WTC11 (cell line): ENCODE data around the gene RPRD2. TPM values are rescaled to one million over a fixed set of nuclear protein-coding genes. Genes with fewer than 3 reads are reported as not detected.

Experiments used
- ATAC-seq: fragments of 200-7000 bp; cut with Tn5 transposase; 2 replicates; pipeline ENCODE4 v1.10.0; 2021; ENCODE audit warnings: mild to moderate bottlenecking, moderate library complexity
- CTCF ChIA-PET: fragments of 300-600 bp; sonication (Branson Sonifier 250); formaldehyde crosslinking; loops from one replicate; lab custom pipeline; 2021; ENCODE audit warnings: antibody characterized with exemption; lab: Charles Lee
- POLR2A ChIA-PET: fragments of 350-600 bp; sonication (Branson Sonifier 250); formaldehyde crosslinking; loops from one replicate; lab custom pipeline; 2021; ENCODE audit warnings: antibody characterized with exemption; lab: Charles Lee
- DNase-seq: peaks from one replicate; pipeline ENCODE4 v3.0.0; 2021; ENCODE audit warnings: low spot score
- H3K27ac Mint-ChIP-seq: 2 replicates; pipeline ENCODE4 v1.8.0; 2021; ENCODE audit warnings: mixed read lengths
- H3K27me3 Mint-ChIP-seq: 2 replicates; pipeline ENCODE4 v1.8.0; 2021; ENCODE audit warnings: low read depth, mild to moderate bottlenecking, moderate library complexity, mixed read lengths
- H3K36me3 Mint-ChIP-seq: 2 replicates; pipeline ENCODE4 v1.8.0; 2021; ENCODE audit warnings: mixed read lengths
- H3K4me1 Mint-ChIP-seq: 2 replicates; pipeline ENCODE4 v1.8.0; 2022; ENCODE audit warnings: mixed read lengths
- H3K4me3 Mint-ChIP-seq: 2 replicates; pipeline ENCODE4 v1.8.0; 2021; ENCODE audit warnings: mild to moderate bottlenecking, moderate library complexity, mixed read lengths
- H3K9me3 Mint-ChIP-seq: 2 replicates; pipeline ENCODE4 v1.8.0; 2021; ENCODE audit warnings: mixed read lengths
- FOXP4 ChIP-seq: sonication (generic); formaldehyde crosslinking; IDR thresholded peaks from 2 replicates; pipeline ENCODE4 v1.8.0; 2022; ENCODE audit warnings: mild to moderate bottlenecking, missing genetic modification reagents
- GRHL2 ChIP-seq: fragments of 250-450 bp; sonication (Bioruptor Pico); IDR thresholded peaks from 2 replicates; pipeline ENCODE4 v1.8.0; 2022; ENCODE audit warnings: mild to moderate bottlenecking, moderate library complexity; ENCODE audit not compliant: insufficient replicate concordance, severe bottlenecking
- JUN ChIP-seq: sonication (generic); formaldehyde crosslinking; IDR thresholded peaks from 2 replicates; pipeline ENCODE4 v1.8.0; 2023; ENCODE audit warnings: mild to moderate bottlenecking, missing genetic modification reagents
- KAT7 ChIP-seq: sonication (generic); formaldehyde crosslinking; IDR thresholded peaks from 2 replicates; pipeline ENCODE4 v1.8.1; 2023; ENCODE audit warnings: missing genetic modification reagents, mild to moderate bottlenecking, borderline replicate concordance
- NFYB ChIP-seq: sonication (generic); formaldehyde crosslinking; conservative IDR thresholded peaks from 2 replicates; pipeline ENCODE4 v1.8.0; 2022; ENCODE audit warnings: low read depth, missing genetic modification reagents
- SP1 ChIP-seq: sonication (generic); formaldehyde crosslinking; conservative IDR thresholded peaks from 2 replicates; pipeline ENCODE4 v1.8.1; 2022; ENCODE audit warnings: missing genetic modification reagents
- TCF7 ChIP-seq: sonication (generic); formaldehyde crosslinking; IDR thresholded peaks from 2 replicates; pipeline ENCODE4 v1.8.0; 2022; ENCODE audit warnings: mild to moderate bottlenecking, low read depth, missing genetic modification reagents, moderate library complexity
- TP53 ChIP-seq: sonication (generic); formaldehyde crosslinking; IDR thresholded peaks from 2 replicates; pipeline ENCODE4 v1.8.1; 2023; ENCODE audit warnings: mild to moderate bottlenecking, missing genetic modification reagents
- USF2 ChIP-seq: sonication (generic); formaldehyde crosslinking; IDR thresholded peaks from 2 replicates; pipeline ENCODE4 v1.8.1; 2023; ENCODE audit warnings: mild to moderate bottlenecking, missing genetic modification reagents, moderate library complexity
- total RNA-seq: library from RNA; stranded (reverse); gene quantifications from 3 replicates; pipeline ENCODE4 v1.2.3, GENCODE V29; 2021
- TF ChIP-seq, protein P1 (sequence below): sonication (generic); formaldehyde crosslinking; IDR thresholded peaks from 2 replicates; pipeline ENCODE4 v1.8.0; 2023; ENCODE audit warnings: mild to moderate bottlenecking, missing genetic modification reagents
- TF ChIP-seq, protein P2 (sequence below): fragments of 250-450 bp; sonication (Bioruptor Pico); IDR thresholded peaks from 2 replicates; pipeline ENCODE4 v1.9.0; 2021; ENCODE audit warnings: moderate library complexity, mild to moderate bottlenecking, inconsistent platforms, borderline replicate concordance
- TF ChIP-seq, protein P3 (sequence below): sonication (generic); formaldehyde crosslinking; IDR thresholded peaks from 2 replicates; pipeline ENCODE4 v1.8.0; 2023; ENCODE audit warnings: missing genetic modification reagents
- TF ChIP-seq, protein P4 (sequence below): sonication (generic); formaldehyde crosslinking; IDR thresholded peaks from 2 replicates; pipeline ENCODE4 v1.8.0; 2023; ENCODE audit warnings: missing genetic modification reagents, mild to moderate bottlenecking, borderline replicate concordance
- TF ChIP-seq, protein P5 (sequence below): fragments of 250-450 bp; sonication (Bioruptor Pico); conservative IDR thresholded peaks from 2 replicates; pipeline ENCODE4 v1.9.0; 2021; ENCODE audit warnings: mild to moderate bottlenecking

RPRD2 gene
- total RNA-seq, 1 experiment from 2014 or later = 26.1 TPM

GRCh38 chr1:150511551-150511950 lies 147.6 kb downstream of the RPRD2 start (continued):
- TF ChIP-seq, protein P1, sequence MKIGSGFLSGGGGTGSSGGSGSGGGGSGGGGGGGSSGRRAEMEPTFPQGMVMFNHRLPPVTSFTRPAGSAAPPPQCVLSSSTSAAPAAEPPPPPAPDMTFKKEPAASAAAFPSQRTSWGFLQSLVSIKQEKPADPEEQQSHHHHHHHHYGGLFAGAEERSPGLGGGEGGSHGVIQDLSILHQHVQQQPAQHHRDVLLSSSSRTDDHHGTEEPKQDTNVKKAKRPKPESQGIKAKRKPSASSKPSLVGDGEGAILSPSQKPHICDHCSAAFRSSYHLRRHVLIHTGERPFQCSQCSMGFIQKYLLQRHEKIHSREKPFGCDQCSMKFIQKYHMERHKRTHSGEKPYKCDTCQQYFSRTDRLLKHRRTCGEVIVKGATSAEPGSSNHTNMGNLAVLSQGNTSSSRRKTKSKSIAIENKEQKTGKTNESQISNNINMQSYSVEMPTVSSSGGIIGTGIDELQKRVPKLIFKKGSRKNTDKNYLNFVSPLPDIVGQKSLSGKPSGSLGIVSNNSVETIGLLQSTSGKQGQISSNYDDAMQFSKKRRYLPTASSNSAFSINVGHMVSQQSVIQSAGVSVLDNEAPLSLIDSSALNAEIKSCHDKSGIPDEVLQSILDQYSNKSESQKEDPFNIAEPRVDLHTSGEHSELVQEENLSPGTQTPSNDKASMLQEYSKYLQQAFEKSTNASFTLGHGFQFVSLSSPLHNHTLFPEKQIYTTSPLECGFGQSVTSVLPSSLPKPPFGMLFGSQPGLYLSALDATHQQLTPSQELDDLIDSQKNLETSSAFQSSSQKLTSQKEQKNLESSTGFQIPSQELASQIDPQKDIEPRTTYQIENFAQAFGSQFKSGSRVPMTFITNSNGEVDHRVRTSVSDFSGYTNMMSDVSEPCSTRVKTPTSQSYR = no peak
- TF ChIP-seq FOXP4 (CRISPR knock-in tag) = no peak
- TF ChIP-seq USF2 (CRISPR knock-in tag) = no peak
- no peak for TF ChIP-seq TCF7
- no peak for TF ChIP-seq SP1 (CRISPR knock-in tag)
- TF ChIP-seq, all 79 proteins: peak for 0

- no peak for TF ChIP-seq TCF7
- TF ChIP-seq, protein P2, sequence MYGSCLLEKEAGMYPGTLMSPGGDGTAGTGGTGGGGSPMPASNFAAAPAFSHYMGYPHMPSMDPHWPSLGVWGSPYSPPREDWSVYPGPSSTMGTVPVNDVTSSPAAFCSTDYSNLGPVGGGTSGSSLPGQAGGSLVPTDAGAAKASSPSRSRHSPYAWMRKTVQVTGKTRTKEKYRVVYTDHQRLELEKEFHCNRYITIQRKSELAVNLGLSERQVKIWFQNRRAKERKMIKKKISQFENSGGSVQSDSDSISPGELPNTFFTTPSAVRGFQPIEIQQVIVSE (CRISPR knock-in tag) = no peak
- no peak for TF ChIP-seq KAT7 (CRISPR knock-in tag)
- TF ChIP-seq JUN = no peak
- TF ChIP-seq, protein P3, sequence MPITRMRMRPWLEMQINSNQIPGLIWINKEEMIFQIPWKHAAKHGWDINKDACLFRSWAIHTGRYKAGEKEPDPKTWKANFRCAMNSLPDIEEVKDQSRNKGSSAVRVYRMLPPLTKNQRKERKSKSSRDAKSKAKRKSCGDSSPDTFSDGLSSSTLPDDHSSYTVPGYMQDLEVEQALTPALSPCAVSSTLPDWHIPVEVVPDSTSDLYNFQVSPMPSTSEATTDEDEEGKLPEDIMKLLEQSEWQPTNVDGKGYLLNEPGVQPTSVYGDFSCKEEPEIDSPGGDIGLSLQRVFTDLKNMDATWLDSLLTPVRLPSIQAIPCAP (CRISPR knock-in tag) = no peak
- TF ChIP-seq NFYB (CRISPR knock-in tag) = no peak
- TF ChIP-seq, protein P4, sequence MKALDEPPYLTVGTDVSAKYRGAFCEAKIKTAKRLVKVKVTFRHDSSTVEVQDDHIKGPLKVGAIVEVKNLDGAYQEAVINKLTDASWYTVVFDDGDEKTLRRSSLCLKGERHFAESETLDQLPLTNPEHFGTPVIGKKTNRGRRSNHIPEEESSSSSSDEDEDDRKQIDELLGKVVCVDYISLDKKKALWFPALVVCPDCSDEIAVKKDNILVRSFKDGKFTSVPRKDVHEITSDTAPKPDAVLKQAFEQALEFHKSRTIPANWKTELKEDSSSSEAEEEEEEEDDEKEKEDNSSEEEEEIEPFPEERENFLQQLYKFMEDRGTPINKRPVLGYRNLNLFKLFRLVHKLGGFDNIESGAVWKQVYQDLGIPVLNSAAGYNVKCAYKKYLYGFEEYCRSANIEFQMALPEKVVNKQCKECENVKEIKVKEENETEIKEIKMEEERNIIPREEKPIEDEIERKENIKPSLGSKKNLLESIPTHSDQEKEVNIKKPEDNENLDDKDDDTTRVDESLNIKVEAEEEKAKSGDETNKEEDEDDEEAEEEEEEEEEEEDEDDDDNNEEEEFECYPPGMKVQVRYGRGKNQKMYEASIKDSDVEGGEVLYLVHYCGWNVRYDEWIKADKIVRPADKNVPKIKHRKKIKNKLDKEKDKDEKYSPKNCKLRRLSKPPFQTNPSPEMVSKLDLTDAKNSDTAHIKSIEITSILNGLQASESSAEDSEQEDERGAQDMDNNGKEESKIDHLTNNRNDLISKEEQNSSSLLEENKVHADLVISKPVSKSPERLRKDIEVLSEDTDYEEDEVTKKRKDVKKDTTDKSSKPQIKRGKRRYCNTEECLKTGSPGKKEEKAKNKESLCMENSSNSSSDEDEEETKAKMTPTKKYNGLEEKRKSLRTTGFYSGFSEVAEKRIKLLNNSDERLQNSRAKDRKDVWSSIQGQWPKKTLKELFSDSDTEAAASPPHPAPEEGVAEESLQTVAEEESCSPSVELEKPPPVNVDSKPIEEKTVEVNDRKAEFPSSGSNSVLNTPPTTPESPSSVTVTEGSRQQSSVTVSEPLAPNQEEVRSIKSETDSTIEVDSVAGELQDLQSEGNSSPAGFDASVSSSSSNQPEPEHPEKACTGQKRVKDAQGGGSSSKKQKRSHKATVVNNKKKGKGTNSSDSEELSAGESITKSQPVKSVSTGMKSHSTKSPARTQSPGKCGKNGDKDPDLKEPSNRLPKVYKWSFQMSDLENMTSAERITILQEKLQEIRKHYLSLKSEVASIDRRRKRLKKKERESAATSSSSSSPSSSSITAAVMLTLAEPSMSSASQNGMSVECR (CRISPR knock-in tag) = no peak
- no peak for TF ChIP-seq USF2 (CRISPR knock-in tag)
- TF ChIP-seq, protein P5, sequence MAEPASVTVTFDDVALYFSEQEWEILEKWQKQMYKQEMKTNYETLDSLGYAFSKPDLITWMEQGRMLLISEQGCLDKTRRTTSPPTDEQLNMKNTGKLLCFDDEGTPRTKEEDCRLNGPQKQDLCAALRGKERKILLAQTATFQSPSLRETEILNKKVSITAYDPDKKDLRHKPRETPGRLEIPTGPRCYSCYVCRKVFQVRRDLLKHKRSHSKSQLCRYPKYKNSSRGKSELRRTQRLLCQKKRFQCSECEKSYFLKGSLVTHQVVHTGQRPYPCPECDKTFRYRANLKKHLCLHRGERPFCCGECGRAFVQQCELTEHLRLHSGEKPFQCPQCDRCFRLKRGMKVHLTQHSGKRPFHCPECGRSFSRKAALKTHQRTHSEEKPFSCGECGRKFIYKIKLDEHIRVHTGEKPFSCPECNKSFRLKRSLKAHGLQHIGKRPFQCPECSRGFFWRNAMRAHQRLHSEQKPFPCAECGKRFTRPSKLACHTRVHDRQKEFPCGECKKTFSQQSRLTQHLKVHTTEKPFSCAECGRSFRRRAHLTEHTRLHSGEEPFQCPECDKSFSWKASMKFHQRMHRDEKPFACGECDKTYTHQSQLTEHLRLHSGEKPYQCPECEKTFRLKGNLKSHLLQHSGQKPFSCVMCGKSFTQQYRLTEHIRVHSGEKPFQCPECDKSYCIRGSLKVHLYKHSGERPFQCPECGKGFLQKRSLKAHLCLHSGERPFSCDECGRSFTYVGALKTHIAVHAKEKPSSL (CRISPR knock-in tag) = no peak
- no peak for TF ChIP-seq TP53 (CRISPR knock-in tag)
- TF ChIP-seq GRHL2 (CRISPR knock-in tag) = no peak
- POLR2A ChIA-PET = no interaction called here
- Mint-ChIP-seq H3K9me3 (no peaks in the 10 kb centered on the region), H3K27me3 (no peaks in the 10 kb centered on the region; the same call in 1 of the 2 replicates), H3K27ac (no peak overlapping the region), H3K36me3 (peaks cover 7% of the 10 kb centered on the region; the same call in 1 of the 2 replicates), H3K4me1 (peaks cover 10% of the 10 kb centered on the region), H3K4me3 (no peak overlapping the region)
- DNase-seq (no peak), ATAC-seq (no peak)
- CTCF ChIA-PET = interaction anchor here (0.7 to 0.9 kb wide), 2 partner anchors 21 to 26 kb away, joined by 4 read pairs; no protein-coding TSS in a partner anchor
These were observed 148.2 kb downstream of the RPRD2 start for GRCh38 chr1:150511985-150512660.
